Measurements from ENCODE around the gene TEX10. TPM values are rescaled to one million over a fixed set of nuclear protein-coding genes. Genes with fewer than 3 reads are reported as not detected.

The TEX10 gene
- total RNA-seq, 1 experiment from 2014 or later: 31.1 TPM

GRCh38 chr9:100379862-100380261 lies 27.1 kb upstream of the TEX10 start:
- Mint-ChIP-seq H3K27me3 (ENCODE audit: insufficient read depth, unreplicated experiment) (no peaks in the 10 kb centered on the region), H3K36me3 (ENCODE audit: insufficient read depth, unreplicated experiment) (no peaks in the 10 kb centered on the region), H3K27ac (ENCODE audit: unreplicated experiment) (peak overlapping the region; percentile 21), H3K9me3 (ENCODE audit: unreplicated experiment) (peaks cover 14% of the 10 kb centered on the region), H3K4me3 (ENCODE audit: unreplicated experiment) (no peak overlapping the region), H3K4me1 (ENCODE audit: low read depth, unreplicated experiment) (peaks cover 13% of the 10 kb centered on the region)
- BruUV-seq (replicated peaks): no TSS peak
- H3K9me3 ChIP-seq: peaks cover 13% of the 10 kb centered on the region
- POLR2A ChIA-PET: interaction anchor here (0.5 to 0.6 kb wide), 2 partner anchors 23 to 26 kb away, joined by 3 read pairs; no protein-coding TSS in a partner anchor
- no peaks in the 10 kb centered on the region for H3K27me3 ChIP-seq (replicated peaks; ENCODE audit: control insufficient read depth, insufficient read depth, low read length)
- H3K4me1 ChIP-seq: peaks cover 4% of the 10 kb centered on the region; the same call in 1 of the 2 replicates
- no peaks in the 10 kb centered on the region for H3K36me3 ChIP-seq (ENCODE audit: control insufficient read depth, insufficient read depth, low read length)
- DNase-seq: no peak
- H3K4me3 ChIP-seq (ENCODE audit: low read depth, low read length): no peak overlapping the region
- CTCF ChIA-PET: interaction anchor here (0.6 kb wide), 1 partner anchor 178 kb away, joined by 4 read pairs; no protein-coding TSS in a partner anchor
- intact Hi-C loops (cut with micrococcal nuclease; ENCODE audit: unreplicated experiment): no loop called here
- TF ChIP-seq CTCF (IDR thresholded peaks at IDR 0.05; ENCODE audit: insufficient read depth in 1 of 2, low read depth in 1 of 2, low read length in 1 of 2, severe bottlenecking in 1 of 2, unreplicated experiment in 1 of 2): no peak

GRCh38 chr9:100377015-100377414 lies 24.3 kb upstream of the TEX10 start:
- H3K27ac Mint-ChIP-seq (ENCODE audit: unreplicated experiment): no peak overlapping the region
- DNase-seq: no peak
- peaks cover 22% of the 10 kb centered on the region for H3K9me3 Mint-ChIP-seq (ENCODE audit: unreplicated experiment)
- ChIA-PET CTCF (no interaction called here), POLR2A (no interaction called here)
- H3K36me3 ChIP-seq (ENCODE audit: control insufficient read depth, insufficient read depth, low read length): no peaks in the 10 kb centered on the region
- no TSS peak for BruUV-seq (replicated peaks)
- H3K36me3 Mint-ChIP-seq (ENCODE audit: insufficient read depth, unreplicated experiment): no peaks in the 10 kb centered on the region
- H3K9me3 ChIP-seq: peaks cover 6% of the 10 kb centered on the region
- H3K4me3 ChIP-seq (ENCODE audit: low read depth, low read length): no peak overlapping the region
- H3K4me1 ChIP-seq: peaks cover 4% of the 10 kb centered on the region; the same call in 1 of the 2 replicates
- no peak for TF ChIP-seq CTCF (IDR thresholded peaks at IDR 0.05; ENCODE audit: insufficient read depth in 1 of 2, low read depth in 1 of 2, low read length in 1 of 2, severe bottlenecking in 1 of 2, unreplicated experiment in 1 of 2)
- no peaks in the 10 kb centered on the region for H3K27me3 Mint-ChIP-seq (ENCODE audit: insufficient read depth, unreplicated experiment)
- intact Hi-C loops (cut with micrococcal nuclease; ENCODE audit: unreplicated experiment): no loop called here
- no peak overlapping the region for H3K4me3 Mint-ChIP-seq (ENCODE audit: unreplicated experiment)
- peaks cover 19% of the 10 kb centered on the region for H3K4me1 Mint-ChIP-seq (ENCODE audit: low read depth, unreplicated experiment)
- H3K27me3 ChIP-seq (replicated peaks; ENCODE audit: control insufficient read depth, insufficient read depth, low read length): no peaks in the 10 kb centered on the region

DNA sequence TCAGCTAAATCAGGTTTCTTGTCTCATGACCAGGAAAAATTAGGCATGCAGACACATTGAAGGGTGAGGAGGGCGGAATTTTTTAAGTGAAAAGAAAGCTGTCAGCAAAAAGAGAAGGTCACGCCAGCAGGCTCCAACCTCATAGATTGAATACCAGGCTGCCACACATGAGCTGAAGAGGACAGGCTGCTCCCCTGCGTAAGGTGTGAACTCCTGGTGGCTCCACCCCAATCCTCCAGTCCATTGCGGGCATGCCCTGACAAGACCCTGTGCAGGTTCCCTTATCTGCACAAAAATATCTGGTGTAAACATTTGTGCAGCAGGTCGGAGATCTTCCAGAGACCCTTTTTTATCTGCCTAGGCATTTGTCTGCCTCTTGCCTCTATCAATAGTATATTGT lies 22.9 kb upstream of the TEX10 start:
- H3K4me3 ChIP-seq (ENCODE audit: low read depth, low read length): no peak overlapping the region
- no peak for TF ChIP-seq CTCF (IDR thresholded peaks at IDR 0.05; ENCODE audit: insufficient read depth in 1 of 2, low read depth in 1 of 2, low read length in 1 of 2, severe bottlenecking in 1 of 2, unreplicated experiment in 1 of 2)
- DNase-seq: no peak
- intact Hi-C loops (cut with micrococcal nuclease; ENCODE audit: unreplicated experiment): no loop called here
- Mint-ChIP-seq H3K36me3 (ENCODE audit: insufficient read depth, unreplicated experiment) (no peaks in the 10 kb centered on the region), H3K4me3 (ENCODE audit: unreplicated experiment) (no peak overlapping the region), H3K27ac (ENCODE audit: unreplicated experiment) (no peak overlapping the region), H3K27me3 (ENCODE audit: insufficient read depth, unreplicated experiment) (no peaks in the 10 kb centered on the region), H3K4me1 (ENCODE audit: low read depth, unreplicated experiment) (peaks cover 19% of the 10 kb centered on the region), H3K9me3 (ENCODE audit: unreplicated experiment) (peaks cover 22% of the 10 kb centered on the region)
- H3K9me3 ChIP-seq: peaks cover 4% of the 10 kb centered on the region
- H3K27me3 ChIP-seq (replicated peaks; ENCODE audit: control insufficient read depth, insufficient read depth, low read length): no peaks in the 10 kb centered on the region
- H3K36me3 ChIP-seq (ENCODE audit: control insufficient read depth, insufficient read depth, low read length): no peaks in the 10 kb centered on the region
- no TSS peak for BruUV-seq (replicated peaks)
- CTCF ChIA-PET: no interaction called here
- POLR2A ChIA-PET: no interaction called here
- H3K4me1 ChIP-seq: peaks cover 4% of the 10 kb centered on the region; the same call in 1 of the 2 replicates

All from Caco-2 (cell line).